ENCODE measurements around the gene NFIL3. TPM values are rescaled to one million over a fixed set of nuclear protein-coding genes. Genes with fewer than 3 reads are reported as not detected.
A peak's percentile ranks its signal among the peaks of the same experiment; 100 is the strongest.
"Not testable (repeated sequence)": the region's sequence is repeated elsewhere in the genome, so short reads cannot be mapped to it uniquely, and the experiment has no call there.

Gene NFIL3, protein sequence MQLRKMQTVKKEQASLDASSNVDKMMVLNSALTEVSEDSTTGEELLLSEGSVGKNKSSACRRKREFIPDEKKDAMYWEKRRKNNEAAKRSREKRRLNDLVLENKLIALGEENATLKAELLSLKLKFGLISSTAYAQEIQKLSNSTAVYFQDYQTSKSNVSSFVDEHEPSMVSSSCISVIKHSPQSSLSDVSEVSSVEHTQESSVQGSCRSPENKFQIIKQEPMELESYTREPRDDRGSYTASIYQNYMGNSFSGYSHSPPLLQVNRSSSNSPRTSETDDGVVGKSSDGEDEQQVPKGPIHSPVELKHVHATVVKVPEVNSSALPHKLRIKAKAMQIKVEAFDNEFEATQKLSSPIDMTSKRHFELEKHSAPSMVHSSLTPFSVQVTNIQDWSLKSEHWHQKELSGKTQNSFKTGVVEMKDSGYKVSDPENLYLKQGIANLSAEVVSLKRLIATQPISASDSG
- 49.9 TPM for polyA plus RNA-seq (2013)

- ChIA-PET CTCF (interaction anchor here (0.7 to 10.9 kb wide), 7 partner anchors 10 to 509 kb away, joined by 3 to 127 read pairs (median 4); no protein-coding TSS in a partner anchor), POLR2A (interaction anchor here (0.6 to 2.1 kb wide), 7 partner anchors 12 to 387 kb away, joined by 3 to 6 read pairs (median 4); no protein-coding TSS in a partner anchor)
- H3K9me3 ChIP-seq (ENCODE audit: control extremely low read depth in 1 of 5, control insufficient read depth in 4 of 5, insufficient read depth in 2 of 5, low read depth in 1 of 5, low read length in 4 of 5) = no peaks in the 10 kb centered on the region
- H3K4me1 ChIP-seq (ENCODE audit: control extremely low read depth in 1 of 4, control insufficient read depth in 4 of 4, insufficient read depth in 4 of 4, low read length in 3 of 4) = peaks cover 21 to 48% (median 42%) of the 10 kb centered on the region in 4 experiments
- H3K27ac ChIP-seq (ENCODE audit: insufficient read depth in 1 of 2, low read depth in 1 of 2, low read length in 2 of 2, poor library complexity in 1 of 2, severe bottlenecking in 2 of 2) = peak within 1 kb of the TSS in 1 of 2 experiments; percentile 61
- 0% methylated on average over 64 of the region's 92 CpGs for WGBS (ENCODE audit: insufficient coverage)
- H3K36me3 ChIP-seq (ENCODE audit: control insufficient read depth in 4 of 4, insufficient read depth in 4 of 4, low read length in 3 of 4) = no peaks in the 10 kb centered on the region
- DNase-seq = peak; percentile 54 to 80 (median 73)
- peaks cover 8 to 57% (median 16%) of the 10 kb centered on the region in 5 experiments for H3K27me3 ChIP-seq (replicated peaks in 2 of 5; ENCODE audit: control insufficient read depth in 4 of 5, insufficient read depth in 5 of 5, low read length in 4 of 5)
- peak within 1 kb of the TSS; percentile 72 to 98 (median 79) for H3K4me3 ChIP-seq (ENCODE audit: control insufficient read depth in 1 of 7, extremely low read depth in 1 of 7, insufficient read depth in 4 of 7, low read depth in 2 of 7, low read length in 6 of 7)
These were observed at the start of gene NFIL3 for GRCh38 chr9:91423785-91424402. Gene NFIL3, minus strand, starts transcription at chr9:91423832. Its CDS starts 13,098 bp downstream, at chr9:91410734.

DNA sequence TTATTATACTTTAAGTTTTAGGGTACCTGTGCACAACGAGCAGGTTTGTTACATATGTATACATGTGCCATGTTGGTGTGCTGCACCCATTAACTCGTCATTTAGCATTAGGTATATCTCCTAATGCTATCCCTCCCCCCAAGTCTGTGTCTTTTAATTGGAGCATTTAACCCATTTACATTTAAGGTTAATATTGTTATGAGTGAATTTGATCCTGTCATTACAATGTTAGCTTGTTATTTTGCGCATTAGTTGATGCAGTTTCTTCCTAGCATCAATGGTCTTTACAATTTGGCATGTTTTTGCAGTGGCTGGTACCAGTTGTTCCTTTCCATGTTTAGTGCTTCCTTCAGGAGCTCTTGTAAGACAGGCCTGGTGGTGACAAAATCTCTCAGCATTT, 47.9 kb upstream of the NFIL3 start:
- WGBS (ENCODE audit: insufficient coverage) = no CpG with 5 or more reads among the region's 3 CpGs
- H3K4me1 ChIP-seq (ENCODE audit: control extremely low read depth in 1 of 4, control insufficient read depth in 4 of 4, insufficient read depth in 4 of 4, low read length in 3 of 4); H3K27ac ChIP-seq (ENCODE audit: insufficient read depth in 1 of 2, low read depth in 1 of 2, low read length in 2 of 2, poor library complexity in 1 of 2, severe bottlenecking in 2 of 2); CTCF ChIA-PET; H3K36me3 ChIP-seq (ENCODE audit: control insufficient read depth in 4 of 4, insufficient read depth in 4 of 4, low read length in 3 of 4); H3K27me3 ChIP-seq (replicated peaks in 2 of 5; ENCODE audit: control insufficient read depth in 4 of 5, insufficient read depth in 5 of 5, low read length in 4 of 5); DNase-seq; H3K4me3 ChIP-seq (ENCODE audit: control insufficient read depth in 1 of 7, extremely low read depth in 1 of 7, insufficient read depth in 4 of 7, low read depth in 2 of 7, low read length in 6 of 7): not testable (repeated sequence)
- POLR2A ChIA-PET = interaction anchor here (0.6 kb wide), 2 partner anchors 25 to 255 kb away, joined by 3 to 6 read pairs; no protein-coding TSS in a partner anchor
- peaks cover 0 to 10% (median 4%) of the 10 kb centered on the region in 5 experiments for H3K9me3 ChIP-seq (ENCODE audit: control extremely low read depth in 1 of 5, control insufficient read depth in 4 of 5, insufficient read depth in 2 of 5, low read depth in 1 of 5, low read length in 4 of 5)

- Histone ChIP-seq H3K27ac (ENCODE audit: insufficient read depth in 1 of 2, low read depth in 1 of 2, low read length in 2 of 2, poor library complexity in 1 of 2, severe bottlenecking in 2 of 2) (no peak overlapping the region), H3K9me3 (ENCODE audit: control extremely low read depth in 1 of 5, control insufficient read depth in 4 of 5, insufficient read depth in 2 of 5, low read depth in 1 of 5, low read length in 4 of 5) (peaks cover 0 to 7% (median 1%) of the 10 kb centered on the region in 5 experiments), H3K4me1 (ENCODE audit: control extremely low read depth in 1 of 4, control insufficient read depth in 4 of 4, insufficient read depth in 4 of 4, low read length in 3 of 4) (no peaks in the 10 kb centered on the region), H3K27me3 (replicated peaks in 2 of 5; ENCODE audit: control insufficient read depth in 4 of 5, insufficient read depth in 5 of 5, low read length in 4 of 5) (no peaks in the 10 kb centered on the region), H3K4me3 (ENCODE audit: control insufficient read depth in 1 of 7, extremely low read depth in 1 of 7, insufficient read depth in 4 of 7, low read depth in 2 of 7, low read length in 6 of 7) (no peak overlapping the region), H3K36me3 (ENCODE audit: control insufficient read depth in 4 of 4, insufficient read depth in 4 of 4, low read length in 3 of 4) (no peaks in the 10 kb centered on the region)
- ChIA-PET CTCF (no interaction called here), POLR2A (no interaction called here)
- DNase-seq = no peak
- 71% methylated on average over 1 of the region's 2 CpGs for WGBS (ENCODE audit: insufficient coverage)
These were observed 41.8 kb upstream of the NFIL3 start for GRCh38 chr9:91465420-91465819.

DNA sequence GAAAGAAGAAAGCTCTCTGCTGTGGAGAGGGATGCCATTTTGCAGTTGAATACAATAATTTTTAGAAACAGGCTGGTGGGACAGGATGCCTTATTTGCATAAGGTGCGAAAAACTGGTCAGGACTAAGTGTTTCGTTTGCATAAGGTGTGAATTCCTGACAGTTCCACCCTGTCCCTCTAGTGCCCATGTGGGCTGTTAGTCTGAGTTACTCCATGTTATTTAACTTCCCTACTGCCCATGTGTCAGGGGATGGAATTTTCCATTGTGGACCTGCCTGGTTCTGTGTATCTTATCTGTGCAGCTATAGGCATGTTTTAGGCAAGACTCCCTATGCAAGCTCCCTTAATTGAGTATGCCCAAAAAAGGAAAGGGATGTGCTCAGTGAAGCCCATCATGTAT, 35.3 kb upstream of the NFIL3 start:
- no peak overlapping the region for H3K4me3 ChIP-seq (ENCODE audit: control insufficient read depth in 1 of 7, extremely low read depth in 1 of 7, insufficient read depth in 4 of 7, low read depth in 2 of 7, low read length in 6 of 7)
- DNase-seq = no peak
- H3K4me1 ChIP-seq (ENCODE audit: control extremely low read depth in 1 of 4, control insufficient read depth in 4 of 4, insufficient read depth in 4 of 4, low read length in 3 of 4) = no peaks in the 10 kb centered on the region
- 94% methylated on average over 2 of the region's 2 CpGs for WGBS (ENCODE audit: insufficient coverage)
- ChIA-PET CTCF (interaction anchor here (0.6 kb wide), 1 partner anchor 74 kb away, joined by 3 read pairs; no protein-coding TSS in a partner anchor), POLR2A (no interaction called here)
- H3K27ac ChIP-seq (ENCODE audit: insufficient read depth in 1 of 2, low read depth in 1 of 2, low read length in 2 of 2, poor library complexity in 1 of 2, severe bottlenecking in 2 of 2) = no peak overlapping the region
- H3K36me3 ChIP-seq (ENCODE audit: control insufficient read depth in 4 of 4, insufficient read depth in 4 of 4, low read length in 3 of 4) = no peaks in the 10 kb centered on the region
- H3K27me3 ChIP-seq (replicated peaks in 2 of 5; ENCODE audit: control insufficient read depth in 4 of 5, insufficient read depth in 5 of 5, low read length in 4 of 5) = no peaks in the 10 kb centered on the region
- peaks cover 0 to 2% (median 0%) of the 10 kb centered on the region in 5 experiments for H3K9me3 ChIP-seq (ENCODE audit: control extremely low read depth in 1 of 5, control insufficient read depth in 4 of 5, insufficient read depth in 2 of 5, low read depth in 1 of 5, low read length in 4 of 5)

- ChIA-PET CTCF (interaction anchor here (1.1 kb wide), 1 partner anchor 9 kb away, joined by 3 read pairs; no protein-coding TSS in a partner anchor), POLR2A (no interaction called here)
- no peaks in the 10 kb centered on the region for H3K4me1 ChIP-seq (ENCODE audit: control extremely low read depth in 1 of 4, control insufficient read depth in 4 of 4, insufficient read depth in 4 of 4, low read length in 3 of 4)
- 100% methylated on average over 1 of the region's 1 CpG for WGBS (ENCODE audit: insufficient coverage)
- DNase-seq = no peak
- peaks cover 0 to 8% (median 4%) of the 10 kb centered on the region in 5 experiments for H3K9me3 ChIP-seq (ENCODE audit: control extremely low read depth in 1 of 5, control insufficient read depth in 4 of 5, insufficient read depth in 2 of 5, low read depth in 1 of 5, low read length in 4 of 5)
- no peaks in the 10 kb centered on the region for H3K27me3 ChIP-seq (replicated peaks in 2 of 5; ENCODE audit: control insufficient read depth in 4 of 5, insufficient read depth in 5 of 5, low read length in 4 of 5)
- H3K36me3 ChIP-seq (ENCODE audit: control insufficient read depth in 4 of 4, insufficient read depth in 4 of 4, low read length in 3 of 4) = no peaks in the 10 kb centered on the region
- H3K4me3 ChIP-seq (ENCODE audit: control insufficient read depth in 1 of 7, extremely low read depth in 1 of 7, insufficient read depth in 4 of 7, low read depth in 2 of 7, low read length in 6 of 7) = no peak overlapping the region
- no peak overlapping the region for H3K27ac ChIP-seq (ENCODE audit: insufficient read depth in 1 of 2, low read depth in 1 of 2, low read length in 2 of 2, poor library complexity in 1 of 2, severe bottlenecking in 2 of 2)
These were observed 29.2 kb upstream of the NFIL3 start for GRCh38 chr9:91452844-91453243.

- ChIA-PET POLR2A (no interaction called here), CTCF (interaction anchor here (1.1 kb wide), 1 partner anchor 8 kb away, joined by 3 read pairs; no protein-coding TSS in a partner anchor)
- Histone ChIP-seq H3K4me3 (ENCODE audit: control insufficient read depth in 1 of 7, extremely low read depth in 1 of 7, insufficient read depth in 4 of 7, low read depth in 2 of 7, low read length in 6 of 7) (no peak overlapping the region), H3K27me3 (replicated peaks in 2 of 5; ENCODE audit: control insufficient read depth in 4 of 5, insufficient read depth in 5 of 5, low read length in 4 of 5) (no peaks in the 10 kb centered on the region), H3K9me3 (ENCODE audit: control extremely low read depth in 1 of 5, control insufficient read depth in 4 of 5, insufficient read depth in 2 of 5, low read depth in 1 of 5, low read length in 4 of 5) (peaks cover 0 to 8% (median 4%) of the 10 kb centered on the region in 5 experiments), H3K27ac (ENCODE audit: insufficient read depth in 1 of 2, low read depth in 1 of 2, low read length in 2 of 2, poor library complexity in 1 of 2, severe bottlenecking in 2 of 2) (no peak overlapping the region), H3K36me3 (ENCODE audit: control insufficient read depth in 4 of 4, insufficient read depth in 4 of 4, low read length in 3 of 4) (no peaks in the 10 kb centered on the region), H3K4me1 (ENCODE audit: control extremely low read depth in 1 of 4, control insufficient read depth in 4 of 4, insufficient read depth in 4 of 4, low read length in 3 of 4) (no peaks in the 10 kb centered on the region)
- 100% methylated on average over 2 of the region's 2 CpGs for WGBS (ENCODE audit: insufficient coverage)
- DNase-seq = no peak
These were observed 28.0 kb upstream of the NFIL3 start for GRCh38 chr9:91451431-91452270.
